ENCODE measurements around the gene ZNF827. TPM values are rescaled to one million over a fixed set of nuclear protein-coding genes. Genes with fewer than 3 reads are reported as not detected.

ZNF827 gene
- total RNA-seq, 4 donors from 2014 or later: 2.6 to 17.9 (median 3.7) TPM

DNA sequence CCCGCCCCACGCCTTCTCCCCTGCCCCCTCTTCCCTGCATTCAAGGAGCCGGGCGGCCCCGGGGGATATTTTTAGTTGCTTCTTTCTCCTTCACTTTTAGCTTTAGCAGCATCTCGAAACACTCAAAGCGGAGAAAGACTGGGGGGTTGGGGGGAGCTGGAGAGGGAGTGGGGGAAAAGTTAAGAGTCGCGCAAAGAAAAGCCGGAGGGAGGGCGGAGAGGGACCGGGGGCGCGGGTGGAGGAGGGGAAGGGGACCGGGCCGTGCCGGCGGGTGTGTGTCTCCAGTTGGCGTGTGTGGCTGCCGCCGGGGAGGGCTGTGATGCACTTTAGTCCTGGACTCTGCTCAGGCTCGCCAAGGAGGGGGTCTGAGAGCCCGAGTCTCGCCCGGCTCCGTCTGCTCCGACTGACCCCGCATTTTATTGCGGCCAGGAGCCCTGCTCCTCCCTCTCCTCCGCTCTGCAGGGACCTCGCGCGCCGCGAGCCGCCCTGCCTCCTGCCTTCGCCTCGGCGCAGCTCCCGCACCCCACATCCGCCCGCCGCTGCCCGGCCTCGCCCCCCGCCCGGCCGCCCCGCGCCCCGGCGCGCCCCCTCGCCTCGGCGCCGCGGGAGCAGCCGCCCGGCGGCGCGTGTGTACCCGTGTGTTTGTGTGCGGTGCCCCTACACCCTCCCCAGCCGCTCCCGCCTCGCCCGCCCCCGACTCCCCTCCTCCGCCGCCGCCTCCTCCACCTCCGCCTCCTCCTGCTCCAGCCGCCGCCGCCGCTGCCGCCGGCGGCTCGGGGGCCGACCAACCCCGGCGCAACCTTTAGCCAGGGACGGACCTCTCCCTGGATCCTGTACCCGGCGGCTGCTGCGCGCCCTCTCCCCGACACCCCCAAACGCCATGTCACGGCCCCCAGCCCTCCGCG, 1.4 kb downstream of the ZNF827 start:
- peak overlapping the region; percentile 71 for H3K4me3 ChIP-seq (ENCODE audit: low read depth, poor library complexity, severe bottlenecking)
- TF ChIP-seq POLR2A (IDR thresholded peaks at IDR 0.05): no peak
- TF ChIP-seq, protein P1, sequence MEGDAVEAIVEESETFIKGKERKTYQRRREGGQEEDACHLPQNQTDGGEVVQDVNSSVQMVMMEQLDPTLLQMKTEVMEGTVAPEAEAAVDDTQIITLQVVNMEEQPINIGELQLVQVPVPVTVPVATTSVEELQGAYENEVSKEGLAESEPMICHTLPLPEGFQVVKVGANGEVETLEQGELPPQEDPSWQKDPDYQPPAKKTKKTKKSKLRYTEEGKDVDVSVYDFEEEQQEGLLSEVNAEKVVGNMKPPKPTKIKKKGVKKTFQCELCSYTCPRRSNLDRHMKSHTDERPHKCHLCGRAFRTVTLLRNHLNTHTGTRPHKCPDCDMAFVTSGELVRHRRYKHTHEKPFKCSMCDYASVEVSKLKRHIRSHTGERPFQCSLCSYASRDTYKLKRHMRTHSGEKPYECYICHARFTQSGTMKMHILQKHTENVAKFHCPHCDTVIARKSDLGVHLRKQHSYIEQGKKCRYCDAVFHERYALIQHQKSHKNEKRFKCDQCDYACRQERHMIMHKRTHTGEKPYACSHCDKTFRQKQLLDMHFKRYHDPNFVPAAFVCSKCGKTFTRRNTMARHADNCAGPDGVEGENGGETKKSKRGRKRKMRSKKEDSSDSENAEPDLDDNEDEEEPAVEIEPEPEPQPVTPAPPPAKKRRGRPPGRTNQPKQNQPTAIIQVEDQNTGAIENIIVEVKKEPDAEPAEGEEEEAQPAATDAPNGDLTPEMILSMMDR (IDR thresholded peaks at IDR 0.05): no peak
- DNase-seq (ENCODE audit: low spot score in 2 of 2): peak; percentile 46 to 92
- intact Hi-C loops (cut with DNase I; ENCODE audit: low total_unique reads): loop anchor here (5.0 kb wide), 1 partner anchor 320 kb away; the partner anchor contains the start of gene MMAA
- WGBS, 2 donors: 1% methylated on average over 33 to 67 of the region's 95 CpGs

DNA sequence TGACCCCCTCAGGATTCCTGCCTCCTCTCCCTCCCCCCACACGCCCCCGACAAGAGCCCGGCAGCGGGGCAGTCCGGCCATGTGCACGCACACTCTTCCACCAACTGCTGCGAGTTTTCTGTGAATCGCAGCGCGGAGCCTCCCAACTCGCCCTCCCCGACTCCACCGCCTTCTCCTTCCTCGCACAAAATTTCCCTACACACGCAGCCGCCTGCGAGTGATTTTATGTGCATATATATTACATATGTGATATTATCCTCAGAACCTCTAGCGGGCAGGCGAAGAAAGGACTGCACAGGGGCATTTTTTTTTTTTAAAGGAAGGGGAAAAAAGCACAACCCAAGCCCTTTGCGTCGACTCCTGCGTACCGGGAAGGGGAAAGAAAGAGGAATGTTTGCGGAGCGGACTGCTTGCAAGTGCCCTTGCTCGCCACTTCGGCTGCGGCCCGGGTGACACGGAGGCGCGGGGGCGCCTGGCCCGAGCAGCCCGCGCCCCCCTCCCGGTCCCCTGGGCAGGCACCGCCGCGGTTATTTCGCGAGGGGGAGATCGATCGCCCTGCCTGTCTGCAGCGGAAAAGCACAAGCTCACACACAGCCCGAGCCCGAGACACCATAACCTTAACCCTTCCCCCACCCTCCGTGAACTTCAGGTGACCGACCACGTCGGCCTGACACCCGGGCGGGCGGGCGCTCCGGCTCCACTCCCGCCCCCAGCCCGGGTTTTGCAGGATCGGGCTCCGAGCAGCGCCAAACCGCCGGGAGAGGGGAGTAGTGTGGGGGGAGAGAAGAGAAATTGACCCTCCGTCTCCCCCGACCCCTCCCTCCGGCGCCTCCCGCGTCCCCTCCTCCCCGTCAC, 2.3 kb downstream of the ZNF827 start:
- no peak for TF ChIP-seq POLR2A (IDR thresholded peaks at IDR 0.05)
- TF ChIP-seq, protein P1 (IDR thresholded peaks at IDR 0.05): no peak
- DNase-seq (ENCODE audit: low spot score in 2 of 2): peak; percentile 39 to 90
- H3K4me3 ChIP-seq (ENCODE audit: low read depth, poor library complexity, severe bottlenecking): peak overlapping the region; percentile 65
- WGBS, 2 donors: 0 to 1% methylated on average over 52 to 55 of the region's 70 CpGs
- intact Hi-C loops (cut with DNase I; ENCODE audit: low total_unique reads): loop anchor here (5.0 kb wide), 1 partner anchor 319 kb away; the partner anchor contains the start of gene MMAA

DNA sequence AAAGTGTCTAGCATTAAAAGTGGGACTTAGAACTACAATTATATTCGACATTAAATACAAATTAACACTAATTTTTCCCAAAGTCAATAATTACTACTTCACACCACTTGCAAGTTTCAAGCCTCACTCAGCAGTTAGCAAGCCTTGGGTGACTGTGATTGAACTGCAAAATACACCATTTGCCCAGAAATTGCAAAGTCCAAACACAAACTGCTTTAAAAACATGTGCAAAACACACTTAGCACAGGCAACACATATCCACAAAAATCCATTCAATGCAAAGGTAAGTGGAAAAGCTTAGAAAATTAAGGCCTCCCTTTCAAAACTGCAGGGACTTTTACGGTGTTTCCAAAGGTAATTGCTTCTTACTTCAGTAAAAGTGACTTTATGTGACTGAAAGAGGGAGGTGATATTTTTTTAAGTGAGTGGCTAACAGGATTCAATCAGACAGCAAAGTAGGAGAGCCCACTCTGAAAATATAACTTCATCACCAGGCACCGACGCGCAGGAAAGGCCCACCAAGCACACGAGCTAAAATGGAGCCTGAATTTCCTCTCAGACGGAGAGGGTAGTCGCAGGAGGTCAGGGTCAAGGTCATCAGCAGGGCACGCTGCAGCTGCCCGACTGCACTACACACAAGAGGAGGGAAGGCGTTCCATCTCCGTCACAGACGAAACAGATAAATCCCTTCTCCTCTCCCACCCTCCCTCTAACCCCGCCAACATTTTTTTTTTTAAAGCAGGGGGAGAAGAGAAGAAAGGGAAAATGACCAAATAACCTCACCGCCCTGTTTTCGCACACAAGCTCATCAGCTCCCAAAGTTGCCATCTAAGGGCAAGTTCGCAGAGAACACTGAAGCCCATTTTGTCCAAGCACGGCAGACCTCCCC, 3.1 kb downstream of the ZNF827 start:
- no peak for DNase-seq (ENCODE audit: low spot score in 2 of 2)
- intact Hi-C loops (cut with DNase I; ENCODE audit: low total_unique reads): loop anchor here (5.0 kb wide), 1 partner anchor 318 kb away; the partner anchor contains the start of gene MMAA
- 26% methylated on average over 18 of the region's 18 CpGs for WGBS, 2 donors
- TF ChIP-seq, protein P1 (IDR thresholded peaks at IDR 0.05): no peak
- no peak for TF ChIP-seq POLR2A (IDR thresholded peaks at IDR 0.05)
- peak overlapping the region; percentile 65 for H3K4me3 ChIP-seq (ENCODE audit: low read depth, poor library complexity, severe bottlenecking)

DNA sequence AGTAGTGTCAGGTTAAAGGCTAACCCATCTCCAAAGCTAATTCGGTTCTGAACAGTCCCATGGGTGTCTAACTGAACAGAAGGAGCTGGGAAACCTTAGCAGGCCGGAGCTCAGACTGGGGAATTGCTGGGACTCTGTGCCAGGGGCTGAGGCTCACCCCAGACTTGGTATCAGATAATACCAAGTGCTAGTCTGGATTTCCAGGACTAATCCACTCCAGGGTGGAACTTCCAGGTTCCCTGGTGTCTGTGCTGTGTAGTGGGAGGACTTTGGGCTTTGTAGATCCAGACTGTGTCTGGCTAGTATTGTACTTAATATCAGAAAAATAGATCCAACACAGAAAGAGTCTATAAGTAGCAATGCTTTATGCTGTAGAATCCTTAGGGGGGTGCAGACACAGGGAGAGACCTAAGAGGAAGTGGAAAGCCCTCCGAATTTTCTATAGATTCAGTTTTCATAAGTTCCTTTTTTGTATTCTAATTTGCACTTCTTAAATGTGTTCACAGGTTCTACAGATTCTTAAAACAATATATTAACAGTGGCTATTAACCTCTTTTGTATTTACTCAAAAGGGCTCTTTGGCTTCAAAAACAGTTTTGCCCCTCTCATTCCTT, 4.1 kb downstream of the ZNF827 start:
- 73 to 81% methylated on average over 3 of the region's 3 CpGs for WGBS, 2 donors
- no peak for DNase-seq (ENCODE audit: low spot score in 2 of 2)
- intact Hi-C loops (cut with DNase I; ENCODE audit: low total_unique reads): loop anchor here (5.0 kb wide), 1 partner anchor 317 kb away; the partner anchor contains the start of gene MMAA
- TF ChIP-seq POLR2A (IDR thresholded peaks at IDR 0.05): no peak
- TF ChIP-seq, protein P1 (IDR thresholded peaks at IDR 0.05): no peak
- H3K4me3 ChIP-seq (ENCODE audit: low read depth, poor library complexity, severe bottlenecking): no peak overlapping the region

All from lower leg skin (tissue), 4 donors.